ENCODE data around the gene C19orf67. TPM values are rescaled to one million over a fixed set of nuclear protein-coding genes. Genes with fewer than 3 reads are reported as not detected.
A peak's percentile ranks its signal among the peaks of the same experiment; 100 is the strongest.

The C19orf67 gene
- total RNA-seq, 2 donors from 2014 or later: 0.97 TPM; not detected in 1

GRCh38 chr19:14115756-14116155, 30.2 kb upstream of the C19orf67 start:
- no peaks in the 10 kb centered on the region for H3K36me3 ChIP-seq
- H3K27ac ChIP-seq: no peak overlapping the region
- WGBS: 72% methylated on average over 5 of the region's 5 CpGs
- intact Hi-C loops (cut with DNase I): loop anchor here (2.0 to 5.0 kb wide), 2 partner anchors 25 to 43 kb away; partner anchors contain the start of genes MISP3 and SAMD1
- H3K27me3 ChIP-seq (replicated peaks; ENCODE audit: insufficient read depth): no peaks in the 10 kb centered on the region
- TF ChIP-seq POLR2AphosphoS5 (IDR thresholded peaks at IDR 0.05) (no peak), CTCF (IDR thresholded peaks at IDR 0.05) (no peak), POLR2A (IDR thresholded peaks at IDR 0.05) (no peak)
- H3K4me1 ChIP-seq (replicated peaks): peaks cover 8% of the 10 kb centered on the region
- no peak overlapping the region for H3K4me3 ChIP-seq
- DNase-seq (ENCODE audit: low spot score): no peak
- no peaks in the 10 kb centered on the region for H3K9me3 ChIP-seq

- no peaks in the 10 kb centered on the region for H3K36me3 ChIP-seq
- no peaks in the 10 kb centered on the region for H3K9me3 ChIP-seq
- 46% methylated on average over 9 of the region's 9 CpGs for WGBS
- H3K27ac ChIP-seq: no peak overlapping the region
- DNase-seq (ENCODE audit: low spot score): no peak
- no peak overlapping the region for H3K4me3 ChIP-seq
- no peaks in the 10 kb centered on the region for H3K27me3 ChIP-seq (replicated peaks; ENCODE audit: insufficient read depth)
- intact Hi-C loops (cut with DNase I): loop anchor here (5.0 kb wide), 1 partner anchor 43 kb away; the partner anchor contains the start of gene MISP3
- TF ChIP-seq POLR2A (IDR thresholded peaks at IDR 0.05) (no peak), POLR2AphosphoS5 (IDR thresholded peaks at IDR 0.05) (no peak), CTCF (IDR thresholded peaks at IDR 0.05) (peak in 3 of 4 experiments; percentile 15 to 46 (median 37))
- peaks cover 8% of the 10 kb centered on the region for H3K4me1 ChIP-seq (replicated peaks)
Measured at GRCh38 chr19:14114854-14115253, 29.3 kb upstream of the C19orf67 start.

- no peaks in the 10 kb centered on the region for H3K9me3 ChIP-seq
- intact Hi-C loops (cut with DNase I): no loop called here
- H3K4me3 ChIP-seq: no peak overlapping the region
- H3K36me3 ChIP-seq: no peaks in the 10 kb centered on the region
- no peak for DNase-seq (ENCODE audit: low spot score)
- H3K27ac ChIP-seq: peak overlapping the region in 1 of 2 donors; percentile 60
- 94% methylated on average over 7 of the region's 7 CpGs for WGBS
- no peaks in the 10 kb centered on the region for H3K27me3 ChIP-seq (replicated peaks; ENCODE audit: insufficient read depth)
- H3K4me1 ChIP-seq (replicated peaks): peaks cover 8% of the 10 kb centered on the region
- TF ChIP-seq POLR2A (IDR thresholded peaks at IDR 0.05) (no peak), CTCF (IDR thresholded peaks at IDR 0.05) (no peak), POLR2AphosphoS5 (IDR thresholded peaks at IDR 0.05) (no peak)
Measured at GRCh38 chr19:14114439-14114838, 28.9 kb upstream of the C19orf67 start.

- Histone ChIP-seq H3K4me3 (no peak overlapping the region), H3K36me3 (no peaks in the 10 kb centered on the region), H3K4me1 (replicated peaks) (peaks cover 8% of the 10 kb centered on the region), H3K9me3 (no peaks in the 10 kb centered on the region), H3K27me3 (replicated peaks; ENCODE audit: insufficient read depth) (no peaks in the 10 kb centered on the region), H3K27ac (peak overlapping the region; percentile 60 to 68)
- TF ChIP-seq POLR2A (IDR thresholded peaks at IDR 0.05) (no peak), CTCF (IDR thresholded peaks at IDR 0.05) (no peak), POLR2AphosphoS5 (IDR thresholded peaks at IDR 0.05) (no peak)
- intact Hi-C loops (cut with DNase I): no loop called here
- DNase-seq (ENCODE audit: low spot score): no peak
- WGBS: 88% methylated on average over 18 of the region's 18 CpGs
Measured at GRCh38 chr19:14113762-14114414, 28.3 kb upstream of the C19orf67 start.

- Histone ChIP-seq H3K27me3 (replicated peaks; ENCODE audit: insufficient read depth) (no peaks in the 10 kb centered on the region), H3K9me3 (no peaks in the 10 kb centered on the region), H3K4me3 (no peak overlapping the region), H3K27ac (peak overlapping the region; percentile 60 to 68), H3K4me1 (replicated peaks) (peaks cover 8% of the 10 kb centered on the region), H3K36me3 (no peaks in the 10 kb centered on the region)
- intact Hi-C loops (cut with DNase I): no loop called here
- no peak for TF ChIP-seq POLR2AphosphoS5 (IDR thresholded peaks at IDR 0.05)
- no peak for TF ChIP-seq CTCF (IDR thresholded peaks at IDR 0.05)
- TF ChIP-seq POLR2A (IDR thresholded peaks at IDR 0.05): no peak
- no peak for DNase-seq (ENCODE audit: low spot score)
- WGBS: 41% methylated on average over 12 of the region's 12 CpGs
Measured at GRCh38 chr19:14112809-14113385, 27.3 kb upstream of the C19orf67 start.
